Mucosa of stomach (tissue), 1 donor: ENCODE data around the gene DCAF10.
"Not testable (repeated sequence)": the region's sequence is repeated elsewhere in the genome, so short reads cannot be mapped to it uniquely, and the experiment has no call there.

Experiments
- H3K27me3 ChIP-seq: one replicate; pipeline ENCODE4 v1.7.0; 2013; ENCODE audit warnings: mild to moderate bottlenecking, low read length; ENCODE audit not compliant: control insufficient read depth, insufficient read depth
- H3K36me3 ChIP-seq: one replicate; pipeline ENCODE4 v1.7.0; 2013; ENCODE audit warnings: low read length; ENCODE audit not compliant: control insufficient read depth, insufficient read depth
- H3K4me1 ChIP-seq: one replicate; pipeline ENCODE4 v1.7.0; 2013; ENCODE audit warnings: mild to moderate bottlenecking, low read length; ENCODE audit not compliant: control insufficient read depth, insufficient read depth
- H3K4me3 ChIP-seq: one replicate; pipeline ENCODE4 v1.7.0; 2013; ENCODE audit warnings: low read length
- H3K9ac ChIP-seq: one replicate; pipeline ENCODE4 v1.7.0; 2013; ENCODE audit warnings: mild to moderate bottlenecking, low read length, moderate library complexity
- H3K9me3 ChIP-seq: one replicate; pipeline ENCODE4 v1.7.0; 2013; ENCODE audit warnings: mild to moderate bottlenecking, low read length, moderate library complexity; ENCODE audit not compliant: control insufficient read depth
- donor health status: Pancreatic carcinoma.

DCAF10 gene

DNA sequence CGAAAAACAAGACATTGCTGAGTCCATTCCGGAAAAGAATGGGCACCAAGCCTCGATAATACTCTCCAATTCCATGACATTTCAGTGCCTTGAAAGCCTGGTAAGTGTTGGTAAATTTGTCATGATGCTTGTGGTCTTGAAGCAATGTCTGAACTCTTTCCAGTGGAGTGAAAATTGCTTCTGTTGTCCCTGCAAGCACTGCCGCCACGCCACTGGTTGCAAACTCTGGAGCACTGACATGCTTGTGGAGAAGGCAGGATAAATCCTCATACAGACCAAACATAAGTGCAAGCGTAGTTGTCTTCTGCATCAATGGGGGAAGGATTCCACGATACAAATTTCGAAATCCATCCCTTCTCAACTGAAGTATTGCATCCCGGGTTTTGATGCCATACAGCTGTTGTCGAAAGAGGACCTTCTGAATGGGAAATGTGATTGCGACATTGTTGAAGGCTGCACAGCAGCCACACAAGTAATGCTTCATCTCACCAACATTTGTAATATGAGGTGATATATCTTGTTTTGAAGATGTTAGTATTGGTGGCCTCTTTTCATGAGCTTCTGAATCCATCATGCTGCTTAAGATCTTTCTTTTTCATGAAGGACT is 87.5 kb downstream of the DCAF10 start:
- not testable (repeated sequence) for H3K9ac ChIP-seq, H3K4me3 ChIP-seq, H3K4me1 ChIP-seq, H3K9me3 ChIP-seq, H3K27me3 ChIP-seq, H3K36me3 ChIP-seq

DNA sequence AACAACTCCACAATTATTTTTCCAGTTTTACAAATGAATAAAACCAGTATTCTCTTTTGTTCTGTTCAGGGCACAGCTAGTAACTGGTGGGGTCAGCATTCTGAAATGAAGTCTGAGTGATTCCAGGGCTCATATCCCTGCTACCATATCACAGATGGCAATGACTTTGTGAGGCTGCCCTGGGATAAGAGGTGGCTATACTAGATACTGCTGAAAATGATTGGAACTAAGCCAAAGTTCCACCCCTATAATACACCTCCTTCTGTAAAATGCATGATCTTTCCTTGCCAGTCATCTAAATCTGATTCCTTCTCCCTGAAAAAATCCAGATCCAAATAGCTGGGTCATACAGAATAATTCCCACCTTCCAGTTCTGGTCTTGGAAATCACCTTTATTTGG is 88.9 kb downstream of the DCAF10 start:
- Histone ChIP-seq H3K9ac (no peak overlapping the region), H3K36me3 (peaks cover 8% of the 10 kb centered on the region)

DNA sequence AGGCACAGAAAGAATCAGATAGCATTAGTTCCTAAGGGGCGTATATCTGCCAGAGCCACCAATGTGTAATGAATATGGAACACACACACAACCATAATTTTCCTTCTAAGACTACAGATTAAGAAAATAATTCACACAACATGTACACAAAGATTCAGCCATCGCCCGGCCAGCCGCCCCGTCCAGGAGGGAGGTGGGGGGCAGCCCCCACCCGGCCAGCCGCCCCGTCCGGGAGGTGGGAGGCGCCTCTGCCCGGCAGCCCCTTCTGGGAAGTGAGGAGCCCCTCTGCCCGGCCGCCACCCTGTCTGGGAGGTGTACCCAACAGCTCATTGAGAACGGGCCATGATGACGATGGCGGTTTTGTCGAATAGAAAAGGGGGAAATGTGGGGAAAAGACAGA is 90.4 kb downstream of the DCAF10 start:
- not testable (repeated sequence) for H3K9me3 ChIP-seq, H3K27me3 ChIP-seq, H3K4me3 ChIP-seq, H3K4me1 ChIP-seq, H3K9ac ChIP-seq, H3K36me3 ChIP-seq

More for the DNA sequence above, 88.9 kb downstream of the DCAF10 start:
- Histone ChIP-seq H3K4me1 (no peaks in the 10 kb centered on the region), H3K4me3 (no peak overlapping the region), H3K9me3 (no peaks in the 10 kb centered on the region), H3K27me3 (no peaks in the 10 kb centered on the region)

DNA sequence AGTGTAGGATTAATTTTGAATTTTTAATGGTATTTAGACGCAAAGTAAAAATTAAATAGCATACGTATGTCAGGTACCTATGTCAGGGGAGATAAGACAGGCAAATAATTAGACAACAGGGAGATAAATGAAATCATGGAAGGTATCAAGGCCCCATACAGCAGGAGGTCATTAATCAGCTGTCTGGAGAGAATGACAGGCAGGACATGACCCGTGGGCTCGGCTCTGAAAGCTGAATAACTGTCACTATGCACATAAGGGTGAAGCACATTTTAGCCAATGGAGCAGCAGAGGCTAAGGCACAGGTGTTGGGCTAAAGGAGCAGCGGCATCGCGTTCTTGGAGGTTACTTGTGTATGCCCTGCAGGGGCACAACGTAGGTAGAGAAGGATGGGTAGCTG is 91.5 kb downstream of the DCAF10 start:
- Histone ChIP-seq H3K9me3 (no peaks in the 10 kb centered on the region), H3K4me3 (no peak overlapping the region), H3K4me1 (no peaks in the 10 kb centered on the region), H3K36me3 (peaks cover 8% of the 10 kb centered on the region), H3K9ac (no peak overlapping the region), H3K27me3 (no peaks in the 10 kb centered on the region)

GRCh38 chr9:37897665-37898064 is 97.1 kb downstream of the DCAF10 start:
- Histone ChIP-seq H3K4me1 (peaks cover 1% of the 10 kb centered on the region), H3K4me3 (no peak overlapping the region), H3K36me3 (peaks cover 8% of the 10 kb centered on the region), H3K9me3 (no peaks in the 10 kb centered on the region), H3K9ac (no peak overlapping the region), H3K27me3 (no peaks in the 10 kb centered on the region)

- no peak overlapping the region for H3K4me3 ChIP-seq
- no peaks in the 10 kb centered on the region for H3K36me3 ChIP-seq
- H3K9ac ChIP-seq = no peak overlapping the region
- peaks cover 11% of the 10 kb centered on the region for H3K4me1 ChIP-seq
- H3K27me3 ChIP-seq = no peaks in the 10 kb centered on the region
- H3K9me3 ChIP-seq = no peaks in the 10 kb centered on the region
These were observed 98.4 kb downstream of the DCAF10 start for GRCh38 chr9:37899041-37899440.

DNA sequence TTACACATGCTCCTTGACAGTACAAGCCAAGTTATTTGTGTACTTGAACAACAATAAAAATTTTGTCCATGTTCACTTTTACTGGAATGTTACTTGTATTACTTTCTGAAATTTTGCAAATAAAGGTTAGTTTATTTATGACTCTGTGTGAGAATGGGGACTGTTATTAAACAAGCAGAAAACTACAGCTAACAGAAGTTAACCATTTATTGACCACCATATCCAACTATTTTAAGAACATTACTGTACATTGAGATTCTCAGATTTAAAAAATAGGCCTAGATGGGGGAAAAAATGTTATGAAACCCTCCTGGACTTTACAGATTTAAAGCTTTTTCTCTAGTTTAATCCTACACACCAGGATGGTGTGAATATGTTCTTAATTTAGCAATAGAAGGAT is 101.5 kb downstream of the DCAF10 start:
- Histone ChIP-seq H3K36me3 (no peaks in the 10 kb centered on the region), H3K27me3 (no peaks in the 10 kb centered on the region), H3K4me1 (peaks cover 17% of the 10 kb centered on the region), H3K9me3 (no peaks in the 10 kb centered on the region), H3K9ac (no peak overlapping the region), H3K4me3 (no peak overlapping the region)

- H3K9ac ChIP-seq = peak overlapping the region; percentile 83
- no peaks in the 10 kb centered on the region for H3K36me3 ChIP-seq
- no peaks in the 10 kb centered on the region for H3K9me3 ChIP-seq
- no peaks in the 10 kb centered on the region for H3K27me3 ChIP-seq
- peak overlapping the region; percentile 62 for H3K4me3 ChIP-seq
- peaks cover 17% of the 10 kb centered on the region for H3K4me1 ChIP-seq
These were observed 102.4 kb downstream of the DCAF10 start for GRCh38 chr9:37902796-37903646.

- Histone ChIP-seq H3K9me3 (no peaks in the 10 kb centered on the region), H3K9ac (peak within 1 kb of the TSS; percentile 83), H3K27me3 (no peaks in the 10 kb centered on the region), H3K4me3 (peak within 1 kb of the TSS; percentile 62), H3K36me3 (no peaks in the 10 kb centered on the region), H3K4me1 (peaks cover 17% of the 10 kb centered on the region)
These were observed 103.2 kb downstream of the DCAF10 start, which contains the start of gene SLC25A51 for GRCh38 chr9:37903647-37904444. Gene SLC25A51, minus strand, starts transcription at chr9:37904127. Its CDS starts 15,577 bp downstream, at chr9:37888550.

DNA sequence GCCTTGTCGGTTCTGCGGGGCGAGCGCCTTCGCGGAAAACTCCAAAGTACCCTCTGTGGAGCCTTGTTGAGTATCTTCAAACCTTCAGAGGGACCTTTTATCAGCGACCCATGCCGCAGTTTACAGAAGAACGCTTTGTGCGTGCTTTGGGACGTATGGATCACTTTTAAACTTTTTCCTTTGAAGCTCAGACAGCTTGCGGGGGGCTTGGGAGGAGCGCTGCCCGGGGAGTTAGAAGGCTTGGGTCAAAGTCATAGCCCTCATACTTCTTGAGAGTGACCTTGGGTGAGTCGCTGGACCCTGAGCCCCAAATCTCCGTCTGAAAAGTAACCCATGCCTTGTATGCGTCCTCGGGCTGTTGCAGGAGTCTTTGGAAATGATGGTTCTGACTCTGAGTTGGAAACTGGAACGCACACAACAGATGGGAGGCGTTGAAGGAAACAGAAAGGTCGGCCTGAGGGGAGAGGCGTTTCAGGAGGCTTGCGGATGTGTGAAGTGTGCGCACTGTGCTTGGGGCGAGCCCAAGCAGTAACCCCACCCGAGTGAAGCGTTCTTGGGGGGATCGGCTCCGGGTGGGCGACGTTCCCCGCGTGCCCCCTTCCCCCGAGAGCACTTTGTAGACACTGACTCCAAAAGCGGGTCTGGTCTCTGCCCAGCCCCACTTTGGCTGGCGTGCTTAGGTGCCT is 104.0 kb downstream of the DCAF10 start:
- H3K27me3 ChIP-seq = no peaks in the 10 kb centered on the region
- H3K4me3 ChIP-seq = peak overlapping the region; percentile 62
- H3K36me3 ChIP-seq = no peaks in the 10 kb centered on the region
- H3K9me3 ChIP-seq = no peaks in the 10 kb centered on the region
- peak overlapping the region; percentile 83 for H3K9ac ChIP-seq
- peaks cover 17% of the 10 kb centered on the region for H3K4me1 ChIP-seq

- Histone ChIP-seq H3K36me3 (no peaks in the 10 kb centered on the region), H3K4me1 (peaks cover 17% of the 10 kb centered on the region), H3K27me3 (no peaks in the 10 kb centered on the region), H3K9me3 (no peaks in the 10 kb centered on the region), H3K4me3 (no peak overlapping the region), H3K9ac (peak overlapping the region; percentile 83)
These were observed 104.5 kb downstream of the DCAF10 start for GRCh38 chr9:37905131-37905505.
